ENCODE results near the gene ZNF618.

Gene ZNF618

DNA sequence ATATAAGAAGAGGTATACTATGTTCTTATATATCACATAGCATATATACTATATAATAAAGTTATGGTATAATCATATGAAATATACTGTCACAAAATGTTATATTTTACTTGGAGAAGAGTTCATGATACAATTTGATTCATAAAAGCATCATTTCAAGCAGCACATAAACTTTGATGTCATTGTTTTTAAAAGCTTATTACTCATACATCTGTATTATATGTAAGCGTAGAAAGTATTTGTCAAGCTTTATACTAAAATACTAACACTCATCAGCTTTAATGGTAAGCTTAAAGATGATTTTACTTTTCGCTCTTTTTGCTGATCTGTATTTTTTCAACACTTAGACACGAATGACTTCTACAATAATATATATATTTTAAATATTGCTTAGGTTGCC is 34.0 kb upstream of the ZNF618 start:
- H3K27me3 ChIP-seq (ENCODE audit: insufficient read depth, low read length, poor library complexity, severe bottlenecking) = no peaks in the 10 kb centered on the region
- H3K4me1 ChIP-seq (ENCODE audit: insufficient read depth, low read length, poor library complexity, severe bottlenecking) = no peaks in the 10 kb centered on the region
- H4K20me1 ChIP-seq (ENCODE audit: insufficient read depth, low read length, poor library complexity, severe bottlenecking) = no peaks in the 10 kb centered on the region

DNA sequence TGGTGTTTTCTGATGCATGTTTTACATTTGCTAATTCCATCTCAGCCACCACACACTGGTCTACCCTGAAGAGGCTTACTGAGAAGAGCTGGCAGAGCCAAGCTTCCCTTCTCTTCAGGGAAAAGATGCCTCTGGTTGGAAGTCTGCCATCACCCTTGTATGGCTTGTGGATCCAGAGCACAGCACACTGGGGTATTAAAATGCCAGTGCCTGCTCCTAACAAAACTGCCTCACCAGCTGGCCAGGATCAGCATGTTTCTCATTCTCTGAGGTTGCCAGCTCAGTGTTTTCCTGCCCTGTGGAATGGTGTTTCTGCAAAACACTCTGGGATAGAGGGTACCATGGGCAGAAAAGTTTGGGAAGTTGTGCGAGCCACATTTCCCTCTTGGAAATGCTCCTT is 31.6 kb upstream of the ZNF618 start:
- Histone ChIP-seq H3K27me3 (ENCODE audit: insufficient read depth, low read length, poor library complexity, severe bottlenecking) (no peaks in the 10 kb centered on the region), H3K9ac (ENCODE audit: low read depth, low read length, poor library complexity, severe bottlenecking) (no peak overlapping the region), H3K4me3 (ENCODE audit: low read length, poor library complexity, severe bottlenecking) (no peak overlapping the region), H3K9me3 (ENCODE audit: insufficient read depth, low read depth, low read length) (no peaks in the 10 kb centered on the region), H4K20me1 (ENCODE audit: insufficient read depth, low read length, poor library complexity, severe bottlenecking) (no peaks in the 10 kb centered on the region), H3K9me2 (replicated peaks; ENCODE audit: low read depth, low read length) (no peaks in the 10 kb centered on the region), H3K79me2 (ENCODE audit: insufficient read depth, low read length) (no peaks in the 10 kb centered on the region), H3K4me1 (ENCODE audit: insufficient read depth, low read length, poor library complexity, severe bottlenecking) (no peaks in the 10 kb centered on the region), H3K36me3 (ENCODE audit: insufficient read depth, low read length) (no peaks in the 10 kb centered on the region), H2AFZ (ENCODE audit: low read length) (no peak overlapping the region), H3F3A (ENCODE audit: low read depth) (no peaks in the 10 kb centered on the region), H3K4me2 (ENCODE audit: low read depth, low read length, poor library complexity, severe bottlenecking) (no peak overlapping the region)
- TF ChIP-seq, protein P1, sequence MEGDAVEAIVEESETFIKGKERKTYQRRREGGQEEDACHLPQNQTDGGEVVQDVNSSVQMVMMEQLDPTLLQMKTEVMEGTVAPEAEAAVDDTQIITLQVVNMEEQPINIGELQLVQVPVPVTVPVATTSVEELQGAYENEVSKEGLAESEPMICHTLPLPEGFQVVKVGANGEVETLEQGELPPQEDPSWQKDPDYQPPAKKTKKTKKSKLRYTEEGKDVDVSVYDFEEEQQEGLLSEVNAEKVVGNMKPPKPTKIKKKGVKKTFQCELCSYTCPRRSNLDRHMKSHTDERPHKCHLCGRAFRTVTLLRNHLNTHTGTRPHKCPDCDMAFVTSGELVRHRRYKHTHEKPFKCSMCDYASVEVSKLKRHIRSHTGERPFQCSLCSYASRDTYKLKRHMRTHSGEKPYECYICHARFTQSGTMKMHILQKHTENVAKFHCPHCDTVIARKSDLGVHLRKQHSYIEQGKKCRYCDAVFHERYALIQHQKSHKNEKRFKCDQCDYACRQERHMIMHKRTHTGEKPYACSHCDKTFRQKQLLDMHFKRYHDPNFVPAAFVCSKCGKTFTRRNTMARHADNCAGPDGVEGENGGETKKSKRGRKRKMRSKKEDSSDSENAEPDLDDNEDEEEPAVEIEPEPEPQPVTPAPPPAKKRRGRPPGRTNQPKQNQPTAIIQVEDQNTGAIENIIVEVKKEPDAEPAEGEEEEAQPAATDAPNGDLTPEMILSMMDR (conservative IDR thresholded peaks at IDR 0.05; ENCODE audit: low read length) = no peak
- TF ChIP-seq EZH2phosphoT487 (IDR thresholded peaks at IDR 0.05; ENCODE audit: borderline replicate concordance) = no peak

More for the DNA sequence above, 34.0 kb upstream of the ZNF618 start:
- no peaks in the 10 kb centered on the region for H3K9me2 ChIP-seq (replicated peaks; ENCODE audit: low read depth, low read length)
- no peaks in the 10 kb centered on the region for H3K79me2 ChIP-seq (ENCODE audit: insufficient read depth, low read length)
- H3K4me3 ChIP-seq (ENCODE audit: low read length, poor library complexity, severe bottlenecking) = no peak overlapping the region
- no peak overlapping the region for H2AFZ ChIP-seq (ENCODE audit: low read length)
- H3F3A ChIP-seq (ENCODE audit: low read depth) = no peaks in the 10 kb centered on the region
- TF ChIP-seq EZH2phosphoT487 (IDR thresholded peaks at IDR 0.05; ENCODE audit: borderline replicate concordance) = no peak
- TF ChIP-seq, protein P1 (conservative IDR thresholded peaks at IDR 0.05; ENCODE audit: low read length) = no peak
- no peak overlapping the region for H3K9ac ChIP-seq (ENCODE audit: low read depth, low read length, poor library complexity, severe bottlenecking)
- H3K9me3 ChIP-seq (ENCODE audit: insufficient read depth, low read depth, low read length) = no peaks in the 10 kb centered on the region
- H3K4me2 ChIP-seq (ENCODE audit: low read depth, low read length, poor library complexity, severe bottlenecking) = no peak overlapping the region
- no peaks in the 10 kb centered on the region for H3K36me3 ChIP-seq (ENCODE audit: insufficient read depth, low read length)

- H3K79me2 ChIP-seq (ENCODE audit: insufficient read depth, low read length) = no peaks in the 10 kb centered on the region
- H3K9me3 ChIP-seq (ENCODE audit: insufficient read depth, low read depth, low read length) = peaks cover 4% of the 10 kb centered on the region; the same call in 1 of the 2 replicates
- H3K4me1 ChIP-seq (ENCODE audit: insufficient read depth, low read length, poor library complexity, severe bottlenecking) = no peaks in the 10 kb centered on the region
- TF ChIP-seq EZH2phosphoT487 (IDR thresholded peaks at IDR 0.05; ENCODE audit: borderline replicate concordance) = no peak
- TF ChIP-seq, protein P1 (conservative IDR thresholded peaks at IDR 0.05; ENCODE audit: low read length) = no peak
- H2AFZ ChIP-seq (ENCODE audit: low read length) = no peak overlapping the region
- no peaks in the 10 kb centered on the region for H4K20me1 ChIP-seq (ENCODE audit: insufficient read depth, low read length, poor library complexity, severe bottlenecking)
- H3K9ac ChIP-seq (ENCODE audit: low read depth, low read length, poor library complexity, severe bottlenecking) = no peak overlapping the region
- H3K36me3 ChIP-seq (ENCODE audit: insufficient read depth, low read length) = no peaks in the 10 kb centered on the region
- no peak overlapping the region for H3K4me2 ChIP-seq (ENCODE audit: low read depth, low read length, poor library complexity, severe bottlenecking)
- H3K27me3 ChIP-seq (ENCODE audit: insufficient read depth, low read length, poor library complexity, severe bottlenecking) = no peaks in the 10 kb centered on the region
- no peaks in the 10 kb centered on the region for H3F3A ChIP-seq (ENCODE audit: low read depth)
- H3K9me2 ChIP-seq (replicated peaks; ENCODE audit: low read depth, low read length) = no peaks in the 10 kb centered on the region
- no peak overlapping the region for H3K4me3 ChIP-seq (ENCODE audit: low read length, poor library complexity, severe bottlenecking)
Measured at GRCh38 chr9:113851359-113851758, 24.8 kb upstream of the ZNF618 start.
